Testis (tissue), 3 donors: ENCODE data around the gene PZP. TPM values are rescaled to one million over a fixed set of nuclear protein-coding genes. Genes with fewer than 3 reads are reported as not detected.
"Not testable (repeated sequence)": the region's sequence is repeated elsewhere in the genome, so short reads cannot be mapped to it uniquely, and the experiment has no call there.

Experiments
- DNase-seq: peaks from one replicate; pipeline ENCODE4 v3.0.0-alpha.2; 2019
- H3K27ac ChIP-seq, 2 donors: fragments of 200-600 bp; sonication (generic); one replicate each; pipeline ENCODE4 v1.5.1; 2019
- H3K27me3 ChIP-seq: fragments of 200-600 bp; sonication (generic); one replicate; pipeline ENCODE4 v1.5.1; 2019
- H3K36me3 ChIP-seq: fragments of 200-600 bp; sonication (generic); one replicate; pipeline ENCODE4 v1.5.1; 2017; ENCODE audit warnings: low read depth; ENCODE audit errors: missing control alignments
- H3K4me1 ChIP-seq: fragments of 200-600 bp; sonication (generic); one replicate; pipeline ENCODE4 v1.5.1; 2019
- H3K4me3 ChIP-seq, 2 donors: fragments of 200-600 bp; sonication (generic); one replicate each; pipeline ENCODE4 v1.5.1; 2017 to 2019
- H3K9me3 ChIP-seq: fragments of 200-600 bp; sonication (generic); one replicate; pipeline ENCODE4 v1.5.1; 2017
- POLR2A ChIP-seq: fragments of 450-650 bp; IDR thresholded peaks from one replicate; pipeline ENCODE4 v1.6.1; 2017; ENCODE audit warnings: antibody characterized with exemption, mild to moderate bottlenecking, moderate library complexity
- WGBS, 2 donors: methylation state at CpG; one replicate each; pipeline ENCODE4 v1.1.5; 2018; 5-methylcytosine and 5-hydroxymethylcytosine counted together
- intact Hi-C: fragments of 100-400 bp; cut with DNase I; formaldehyde crosslinking; loops from one replicate; pipeline ENCODE4 v1.15.1; 2023; ENCODE audit warnings: low total_unique reads
- polyA plus RNA-seq: library from polyadenylated mRNA; stranded (reverse); fragments of 350-450 nt; fragmentation: Illumina TruSeq; extraction: RNeasy Lipid Tissue Mini Kit (QIAGEN cat#74804); gene quantifications from one replicate; pipeline ENCODE4 v1.2.3, GENCODE V29; 2014; ENCODE audit warnings: low read depth, low replicate concordance; ENCODE audit not compliant: insufficient read depth
- total RNA-seq, 2 donors: library from RNA; depleted of rRNA; stranded (reverse); fragments of >200 nt; gene quantifications; one replicate each; pipeline ENCODE4 v1.2.3, GENCODE V29; 2016
- TF ChIP-seq, protein P1 (sequence below), 3 experiments: fragments of 450-650 bp in 2 of 3; fragments of 200-600 bp in 1 of 3; sonication (generic) in 1 of 3; IDR thresholded peaks; one replicate each; pipeline ENCODE4 v1.5.1; 2016 to 2019; ENCODE audit warnings: antibody characterized with exemption in 3 of 3, mild to moderate bottlenecking in 2 of 3, moderate library complexity in 1 of 3

The PZP gene
- total and polyA plus RNA-seq, 3 donors from 2014 or later = 4.6 to 10.7 (median 6.5) TPM

- 34 to 82% methylated on average over 5 of the region's 5 CpGs for WGBS, 2 donors
- no peak for TF ChIP-seq POLR2A
- TF ChIP-seq, protein P1, sequence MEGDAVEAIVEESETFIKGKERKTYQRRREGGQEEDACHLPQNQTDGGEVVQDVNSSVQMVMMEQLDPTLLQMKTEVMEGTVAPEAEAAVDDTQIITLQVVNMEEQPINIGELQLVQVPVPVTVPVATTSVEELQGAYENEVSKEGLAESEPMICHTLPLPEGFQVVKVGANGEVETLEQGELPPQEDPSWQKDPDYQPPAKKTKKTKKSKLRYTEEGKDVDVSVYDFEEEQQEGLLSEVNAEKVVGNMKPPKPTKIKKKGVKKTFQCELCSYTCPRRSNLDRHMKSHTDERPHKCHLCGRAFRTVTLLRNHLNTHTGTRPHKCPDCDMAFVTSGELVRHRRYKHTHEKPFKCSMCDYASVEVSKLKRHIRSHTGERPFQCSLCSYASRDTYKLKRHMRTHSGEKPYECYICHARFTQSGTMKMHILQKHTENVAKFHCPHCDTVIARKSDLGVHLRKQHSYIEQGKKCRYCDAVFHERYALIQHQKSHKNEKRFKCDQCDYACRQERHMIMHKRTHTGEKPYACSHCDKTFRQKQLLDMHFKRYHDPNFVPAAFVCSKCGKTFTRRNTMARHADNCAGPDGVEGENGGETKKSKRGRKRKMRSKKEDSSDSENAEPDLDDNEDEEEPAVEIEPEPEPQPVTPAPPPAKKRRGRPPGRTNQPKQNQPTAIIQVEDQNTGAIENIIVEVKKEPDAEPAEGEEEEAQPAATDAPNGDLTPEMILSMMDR (IDR thresholded peaks at IDR 0.05) = no peak
- Histone ChIP-seq H3K27me3 (no peaks in the 10 kb centered on the region), H3K36me3 (no peaks in the 10 kb centered on the region), H3K27ac (peak overlapping the region in 1 of 2 donors; percentile 58), H3K4me3 (peak overlapping the region in 1 of 2 donors; percentile 44), H3K9me3 (no peaks in the 10 kb centered on the region), H3K4me1 (no peaks in the 10 kb centered on the region)
- DNase-seq = no peak
- intact Hi-C loops = no loop called here
These were observed 32.6 kb upstream of the PZP start for GRCh38 chr12:9240776-9241175.

GRCh38 chr12:9240004-9240635 is 31.9 kb upstream of the PZP start:
- DNase-seq = peak; percentile 23
- peak overlapping the region; percentile 44 to 61 for H3K4me3 ChIP-seq

DNA sequence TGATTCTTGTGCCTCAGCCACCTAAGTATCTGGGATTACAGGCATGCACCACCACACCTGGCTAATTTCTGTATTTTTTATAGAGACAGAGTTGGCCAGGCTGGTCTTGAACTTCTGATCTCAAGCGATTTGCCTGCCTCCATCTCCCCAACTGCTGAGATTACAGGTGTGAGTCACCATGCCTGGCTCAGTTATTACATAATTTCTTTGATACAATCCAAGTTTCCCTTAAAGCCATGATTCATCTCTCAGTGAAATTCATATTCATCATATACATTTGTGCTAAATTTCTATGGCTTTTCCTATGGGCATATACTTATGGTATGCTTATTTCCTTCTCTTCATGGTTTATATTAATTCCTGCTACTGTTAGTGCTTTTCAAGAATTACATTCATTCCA is 29.1 kb upstream of the PZP start:
- no peaks in the 10 kb centered on the region for H3K27me3 ChIP-seq
- no peak overlapping the region for H3K27ac ChIP-seq
- DNase-seq = no peak
- TF ChIP-seq, protein P1 (IDR thresholded peaks at IDR 0.05) = no peak
- H3K36me3 ChIP-seq = no peaks in the 10 kb centered on the region
- no peak overlapping the region for H3K4me3 ChIP-seq
- no peaks in the 10 kb centered on the region for H3K9me3 ChIP-seq
- no peaks in the 10 kb centered on the region for H3K4me1 ChIP-seq
- intact Hi-C loops = no loop called here
- WGBS, 2 donors = 81 to 91% methylated on average over 1 of the region's 1 CpG

More at GRCh38 chr12:9240004-9240635, 31.9 kb upstream of the PZP start:
- H3K27me3 ChIP-seq, H3K36me3 ChIP-seq, H3K4me1 ChIP-seq, H3K9me3 ChIP-seq, intact Hi-C loops: not testable (repeated sequence)
- 8 to 11% methylated on average over 25 to 33 of the region's 33 CpGs for WGBS, 2 donors
- H3K27ac ChIP-seq = peak overlapping the region in 1 of 2 donors; percentile 58

DNA sequence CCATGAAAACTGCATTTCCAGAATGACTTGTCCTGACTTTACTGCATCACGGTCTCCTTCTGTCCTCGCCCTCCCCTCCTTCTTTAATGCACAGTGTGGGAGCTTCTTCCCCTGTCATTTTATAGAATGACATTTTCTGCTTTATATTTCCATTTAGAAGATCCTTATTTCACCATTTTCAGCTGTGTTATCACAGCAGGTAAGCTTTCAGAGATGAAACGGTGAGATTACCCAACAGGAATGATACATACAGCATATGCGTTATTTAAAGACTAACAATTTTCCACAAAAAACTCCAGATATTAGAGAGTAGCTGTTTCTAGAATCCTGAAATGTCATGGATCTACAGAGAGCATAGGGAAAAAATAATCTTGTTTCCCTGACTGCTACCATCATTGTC is 27.3 kb upstream of the PZP start:
- no peak for DNase-seq
- WGBS, 2 donors = 91 to 94% methylated on average over 4 of the region's 4 CpGs
- Histone ChIP-seq H3K27ac (no peak overlapping the region), H3K27me3 (no peaks in the 10 kb centered on the region), H3K36me3 (no peaks in the 10 kb centered on the region), H3K4me1 (no peaks in the 10 kb centered on the region), H3K4me3 (no peak overlapping the region), H3K9me3 (no peaks in the 10 kb centered on the region)
- TF ChIP-seq, protein P1 (IDR thresholded peaks at IDR 0.05) = no peak
- intact Hi-C loops = no loop called here

DNA sequence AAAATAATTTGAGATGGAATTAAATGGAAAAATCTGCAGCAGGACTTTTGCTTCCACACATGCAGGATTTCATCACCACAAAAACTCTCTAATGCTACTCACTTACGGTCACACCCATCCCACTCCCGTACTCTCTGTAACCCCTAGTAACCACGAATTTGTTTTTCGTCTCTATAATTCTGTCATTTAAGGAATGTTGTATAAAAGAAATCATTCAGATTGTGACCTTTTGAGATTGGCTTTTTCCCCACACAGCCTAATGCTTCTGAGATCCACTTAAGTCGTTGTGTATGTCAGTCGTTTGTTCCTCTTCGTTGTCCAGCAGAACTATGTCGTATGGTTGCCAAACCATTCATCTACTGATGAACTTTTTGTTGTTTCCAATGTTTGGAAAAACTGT is 19.8 kb upstream of the PZP start:
- DNase-seq = no peak
- Histone ChIP-seq H3K36me3 (no peaks in the 10 kb centered on the region), H3K9me3 (no peaks in the 10 kb centered on the region), H3K4me1 (no peaks in the 10 kb centered on the region), H3K4me3 (no peak overlapping the region), H3K27me3 (no peaks in the 10 kb centered on the region), H3K27ac (no peak overlapping the region)
- intact Hi-C loops = no loop called here
- TF ChIP-seq, protein P1 (IDR thresholded peaks at IDR 0.05) = no peak
- no peak for TF ChIP-seq POLR2A
- WGBS, 2 donors = 79 to 81% methylated on average over 8 of the region's 8 CpGs
